GM19023 (cell line): ENCODE data around the gene ARHGEF3.
"Not testable (repeated sequence)": the region's sequence is repeated elsewhere in the genome, so short reads cannot be mapped to it uniquely, and the experiment has no call there.

Source experiments
- ATAC-seq: cut with Tn5 transposase; IDR thresholded peaks from one replicate; pipeline ENCODE4 v1.9.1; 2021; ENCODE audit warnings: mild to moderate bottlenecking, moderate library complexity; ENCODE audit not compliant: unreplicated experiment

The ARHGEF3 gene

DNA sequence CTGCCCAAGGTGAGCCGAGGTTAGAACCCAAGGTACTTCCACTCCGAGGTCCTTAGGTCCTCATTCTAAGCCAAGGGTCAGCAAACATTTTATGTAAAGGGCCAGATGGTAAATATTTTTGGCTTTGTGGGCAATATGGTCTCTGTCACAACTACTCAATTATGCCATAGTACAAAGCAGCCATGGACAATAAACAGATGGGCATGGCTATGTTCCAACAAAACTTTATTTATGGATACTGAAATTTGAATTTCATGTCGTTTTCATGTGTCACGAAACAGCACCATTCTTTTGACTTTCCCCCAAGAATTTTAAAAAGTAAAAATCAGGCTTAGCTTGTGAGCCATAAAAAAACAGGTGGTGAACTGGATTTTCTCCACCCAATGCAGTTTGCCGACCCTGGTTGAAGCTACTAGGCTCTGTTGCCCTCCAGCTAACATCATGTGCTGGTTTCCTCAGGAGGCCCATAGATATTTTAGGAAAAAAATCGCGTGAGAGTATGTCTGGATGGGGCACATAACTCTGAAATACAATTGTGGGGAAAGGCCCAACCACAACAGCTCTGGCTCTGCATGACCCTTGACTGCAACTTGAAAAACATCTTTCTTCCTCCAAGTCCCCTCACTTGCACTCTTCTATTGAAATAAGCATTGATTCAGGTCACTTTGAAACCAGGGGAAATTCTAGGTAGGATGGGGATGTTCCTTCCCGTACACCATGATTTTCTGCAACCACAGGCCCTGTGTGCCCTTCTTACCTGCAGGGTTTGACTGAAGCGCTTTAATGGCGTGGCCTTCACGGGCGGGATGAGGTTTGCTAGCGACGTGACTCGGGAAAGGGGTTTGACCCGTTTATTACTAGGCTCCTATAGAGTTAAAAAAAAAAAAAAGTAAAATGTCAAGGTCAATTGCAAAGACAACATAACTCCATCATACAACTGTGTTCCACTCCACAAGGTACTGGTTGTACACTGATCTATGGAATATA lies 28.5 kb downstream of the ARHGEF3 start:
- ATAC-seq = no peak

DNA sequence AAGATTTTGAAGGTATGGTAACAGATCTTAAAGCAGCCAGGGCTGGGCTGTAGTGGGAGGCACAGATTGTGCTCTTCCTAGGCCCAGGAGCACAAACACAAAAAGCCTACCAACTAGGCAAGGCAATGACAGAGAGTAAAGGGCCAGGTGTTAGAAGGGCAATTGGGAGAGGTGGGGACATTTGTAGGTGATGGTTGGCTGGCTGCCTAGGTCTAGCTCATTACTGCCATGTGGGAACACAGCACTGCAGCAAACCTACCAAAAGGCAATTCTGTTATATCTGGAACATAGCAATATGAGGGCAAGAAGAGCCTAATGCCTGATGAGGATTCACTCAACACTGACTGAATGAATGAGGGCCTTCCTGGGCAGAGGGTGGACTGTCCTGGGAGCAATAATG lies 30.4 kb downstream of the ARHGEF3 start:
- no peak for ATAC-seq

DNA sequence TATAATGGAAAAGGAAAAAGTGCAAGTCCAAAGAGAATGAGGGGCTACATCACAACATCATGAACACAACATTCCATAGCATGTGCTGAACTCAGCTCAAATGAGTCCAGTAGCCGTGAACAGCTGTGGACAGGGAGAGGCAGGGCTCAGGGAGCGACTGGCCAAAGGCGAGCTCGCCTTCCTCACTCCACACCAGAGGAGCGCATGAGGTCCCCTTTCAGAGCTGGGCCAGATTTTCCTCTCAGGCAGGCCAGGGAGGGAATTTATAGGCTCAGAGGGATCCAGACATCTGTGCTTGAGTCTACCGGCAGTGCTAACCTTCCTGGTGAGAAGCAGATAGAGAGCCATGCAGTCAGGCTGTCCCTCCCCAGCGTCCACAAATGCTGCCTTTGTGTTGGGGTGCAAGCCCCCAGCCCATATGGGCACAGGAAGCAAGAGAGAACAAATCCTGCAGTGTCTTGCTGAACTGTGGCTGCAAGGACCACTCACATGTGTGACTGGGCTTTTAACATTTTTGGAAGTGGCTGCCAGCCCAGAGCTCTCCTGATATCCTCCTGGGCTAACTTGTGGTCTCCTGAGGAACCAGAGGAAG lies 32.5 kb downstream of the ARHGEF3 start:
- ATAC-seq = no peak

DNA sequence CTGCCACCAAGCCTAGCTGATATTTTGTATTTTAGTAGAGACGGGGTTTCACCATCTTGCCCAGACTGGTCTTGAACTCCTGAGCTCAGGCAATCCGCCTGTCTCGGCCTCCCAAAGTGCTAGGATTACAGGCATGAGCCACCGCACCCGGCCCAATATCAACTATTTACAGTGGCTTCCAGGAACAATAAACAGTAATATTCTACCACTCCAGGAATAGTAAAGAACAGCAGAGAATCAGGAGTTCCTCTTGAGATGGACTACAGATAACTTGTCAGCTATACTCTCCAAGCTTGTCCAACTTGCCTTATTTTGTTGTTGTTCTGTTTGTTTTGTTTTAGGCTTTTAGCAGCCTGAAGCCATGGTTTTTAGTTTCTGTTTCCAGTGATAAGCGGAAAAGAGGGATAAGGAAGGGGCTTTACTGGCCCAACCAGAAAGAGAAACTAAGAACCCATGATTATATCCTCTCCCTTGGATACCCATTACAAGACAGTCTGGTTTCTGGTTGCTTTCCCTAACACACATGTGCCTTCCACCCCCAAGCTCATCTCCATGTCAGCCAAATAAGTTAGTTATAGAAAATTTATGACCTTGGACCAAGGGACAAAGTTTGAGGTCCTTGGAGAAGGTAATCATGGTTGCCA lies 36.7 kb downstream of the ARHGEF3 start:
- ATAC-seq = no peak

DNA sequence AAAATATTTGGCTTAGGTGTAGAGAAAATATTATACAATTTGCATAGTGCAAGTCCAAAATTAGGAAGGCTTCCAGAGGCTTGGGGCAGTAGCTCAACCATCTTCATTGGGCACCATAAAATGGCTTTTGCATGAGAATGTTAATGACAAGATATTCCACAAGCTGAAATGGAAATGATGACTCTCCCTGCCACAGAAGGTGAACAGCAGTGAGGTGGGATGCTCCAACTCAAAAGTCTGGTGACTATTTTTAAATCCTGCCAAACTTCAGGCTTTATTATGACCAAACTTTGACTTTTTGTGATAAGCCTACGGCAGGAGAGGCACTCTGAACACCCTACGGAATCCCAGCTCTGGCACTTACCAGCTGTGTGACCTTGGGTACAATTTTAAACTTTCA lies 37.6 kb downstream of the ARHGEF3 start:
- no peak for ATAC-seq

DNA sequence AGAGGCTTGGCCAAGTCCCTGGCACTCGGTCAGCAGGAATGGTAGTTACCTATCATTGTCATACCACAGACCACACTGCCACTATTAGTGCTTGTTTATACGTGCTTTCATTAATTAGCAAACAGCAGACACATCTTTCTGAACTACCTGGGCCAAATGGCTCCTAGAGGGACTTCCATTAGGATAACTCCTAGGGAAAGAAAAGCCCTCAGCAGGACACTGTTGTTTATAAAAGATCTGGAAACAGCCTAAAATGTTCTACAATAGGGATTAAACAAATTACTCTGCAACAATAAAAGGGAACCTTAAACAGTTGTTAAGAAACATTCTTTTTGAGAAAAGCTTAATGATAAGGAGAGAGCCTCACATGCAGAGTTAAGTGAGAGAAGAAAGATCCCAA lies 38.5 kb downstream of the ARHGEF3 start:
- ATAC-seq = no peak

DNA sequence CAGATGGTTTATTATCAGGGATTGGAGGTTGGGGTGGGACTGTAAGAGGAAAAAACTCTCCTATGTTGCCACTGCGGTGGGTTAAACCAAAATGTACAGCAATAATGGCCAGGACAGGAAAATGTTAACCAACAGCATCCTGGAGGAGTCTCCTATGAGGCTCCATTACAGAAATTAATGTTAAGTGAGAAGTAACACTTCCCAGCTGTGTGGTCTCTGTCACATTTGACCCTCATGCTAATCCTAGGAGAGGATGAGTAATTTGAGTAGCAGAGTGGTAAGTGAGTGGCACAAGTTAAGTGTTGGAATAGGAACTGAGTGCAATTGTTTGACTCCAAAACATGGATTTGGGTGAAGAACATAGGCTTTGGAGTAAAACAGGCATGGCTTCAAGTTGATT lies 39.0 kb downstream of the ARHGEF3 start:
- ATAC-seq = no peak

DNA sequence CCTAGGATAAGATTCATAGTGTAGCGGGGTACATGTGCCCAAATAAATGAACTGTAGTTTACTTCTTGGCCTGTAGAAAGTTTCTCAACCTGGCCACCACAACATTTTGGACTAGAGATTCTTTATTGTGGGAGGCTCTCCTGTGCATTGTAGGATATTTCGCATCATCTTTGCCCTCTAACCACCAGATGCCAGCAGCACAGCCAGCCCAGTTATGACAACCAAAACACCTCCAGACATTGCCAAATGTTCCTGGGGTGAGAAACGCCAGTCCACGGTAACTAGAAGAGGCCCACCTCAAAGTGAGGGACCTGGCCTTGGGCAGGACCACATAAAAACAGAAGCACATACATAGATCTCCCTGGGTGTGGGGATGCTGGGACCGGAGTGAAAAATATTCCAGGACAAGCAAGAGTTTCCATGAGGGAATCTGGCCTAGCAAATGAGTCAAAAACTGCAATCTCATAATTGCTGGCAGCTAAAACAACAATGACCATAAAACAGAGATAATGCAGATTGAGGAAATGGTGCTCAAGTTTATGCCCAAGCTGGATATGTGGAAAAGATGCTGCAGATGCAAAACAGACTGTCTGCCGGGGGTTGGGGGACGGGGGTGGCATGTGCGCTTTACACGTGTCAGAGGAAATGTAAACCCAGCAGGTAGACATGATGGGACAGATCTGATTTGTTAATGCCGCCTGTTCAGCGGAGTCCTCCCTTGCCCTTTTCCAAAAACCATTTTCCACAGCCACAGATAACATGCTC lies 39.7 kb downstream of the ARHGEF3 start:
- no peak for ATAC-seq

DNA sequence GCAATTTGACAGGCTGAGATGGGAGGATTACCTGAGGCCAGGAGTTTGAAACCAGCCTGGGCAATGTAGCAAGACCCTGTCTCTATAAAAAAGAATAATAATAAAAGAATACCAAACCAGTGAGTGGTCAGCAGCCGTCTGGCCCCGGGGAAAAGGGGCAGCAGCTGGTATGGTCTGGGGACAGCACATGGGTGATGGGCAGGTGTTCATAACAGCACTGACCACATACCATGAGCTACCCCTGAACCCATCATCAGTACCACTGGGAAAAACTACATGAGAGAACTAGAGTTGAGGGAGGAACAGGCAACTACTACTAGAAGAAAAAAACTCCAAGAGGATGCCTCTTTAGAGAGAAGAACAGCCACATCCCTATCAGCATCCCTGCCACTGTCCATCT lies 40.7 kb downstream of the ARHGEF3 start:
- ATAC-seq = no peak

DNA sequence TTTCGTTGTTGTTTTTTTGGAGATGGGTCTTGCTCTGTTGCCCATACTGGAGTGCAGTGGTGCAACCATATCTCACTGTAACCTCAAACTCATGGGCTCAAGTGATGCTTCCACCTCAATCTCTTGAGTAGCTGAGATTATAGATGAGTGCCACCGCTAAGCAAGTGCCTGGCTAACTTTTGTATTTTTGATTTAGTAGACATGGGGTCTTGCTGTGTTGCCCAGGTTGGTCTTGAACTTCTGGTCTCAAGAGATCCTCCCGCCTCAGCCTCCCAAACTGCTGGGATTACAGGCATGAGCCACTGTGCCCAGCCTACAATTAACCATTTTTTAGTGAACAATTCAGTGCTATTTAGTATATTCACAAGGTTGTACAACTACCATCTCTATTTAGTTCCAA lies 42.2 kb downstream of the ARHGEF3 start:
- ATAC-seq = no peak

DNA sequence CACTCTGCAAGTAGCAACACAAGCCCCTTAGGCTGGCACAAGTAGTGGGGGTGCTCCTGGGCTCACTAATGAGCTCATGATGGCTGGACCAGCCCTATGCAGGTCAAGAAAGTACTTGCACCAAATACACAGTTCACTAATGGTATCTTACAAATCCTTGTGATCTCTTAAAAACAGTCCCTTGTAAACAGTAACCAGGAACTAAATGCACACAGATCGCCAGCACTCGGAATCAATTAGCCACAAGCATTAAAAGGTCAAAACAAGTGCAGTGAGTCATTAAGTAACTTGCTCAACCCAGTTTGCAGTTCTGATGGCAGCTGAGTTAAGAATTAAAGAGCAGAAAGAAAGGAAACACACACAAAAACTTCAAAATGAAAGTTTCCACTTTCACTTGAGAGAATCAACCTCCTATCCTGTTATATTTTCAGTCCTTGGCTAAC lies 43.2 kb downstream of the ARHGEF3 start:
- peak; percentile 77 for ATAC-seq

DNA sequence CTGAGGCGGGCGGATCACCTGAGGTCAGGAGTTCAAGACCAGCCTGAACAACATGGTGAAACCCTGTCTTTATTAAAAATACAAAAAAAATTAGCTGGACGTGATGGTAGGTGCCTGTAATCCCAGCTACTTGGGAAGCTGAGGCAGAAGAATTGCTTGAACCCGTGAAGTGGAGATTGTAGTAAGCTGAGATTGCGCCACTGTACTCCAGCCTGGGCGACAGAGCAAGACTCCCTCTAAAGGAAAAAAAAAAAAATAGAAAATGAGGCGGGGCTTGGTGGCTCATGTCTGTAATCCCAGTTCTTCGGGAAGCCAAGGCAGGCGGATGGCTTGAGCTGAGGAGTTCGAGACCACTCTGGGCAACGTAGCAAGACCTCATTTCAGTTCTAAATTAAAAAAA lies 43.7 kb downstream of the ARHGEF3 start:
- ATAC-seq = not testable (repeated sequence)

DNA sequence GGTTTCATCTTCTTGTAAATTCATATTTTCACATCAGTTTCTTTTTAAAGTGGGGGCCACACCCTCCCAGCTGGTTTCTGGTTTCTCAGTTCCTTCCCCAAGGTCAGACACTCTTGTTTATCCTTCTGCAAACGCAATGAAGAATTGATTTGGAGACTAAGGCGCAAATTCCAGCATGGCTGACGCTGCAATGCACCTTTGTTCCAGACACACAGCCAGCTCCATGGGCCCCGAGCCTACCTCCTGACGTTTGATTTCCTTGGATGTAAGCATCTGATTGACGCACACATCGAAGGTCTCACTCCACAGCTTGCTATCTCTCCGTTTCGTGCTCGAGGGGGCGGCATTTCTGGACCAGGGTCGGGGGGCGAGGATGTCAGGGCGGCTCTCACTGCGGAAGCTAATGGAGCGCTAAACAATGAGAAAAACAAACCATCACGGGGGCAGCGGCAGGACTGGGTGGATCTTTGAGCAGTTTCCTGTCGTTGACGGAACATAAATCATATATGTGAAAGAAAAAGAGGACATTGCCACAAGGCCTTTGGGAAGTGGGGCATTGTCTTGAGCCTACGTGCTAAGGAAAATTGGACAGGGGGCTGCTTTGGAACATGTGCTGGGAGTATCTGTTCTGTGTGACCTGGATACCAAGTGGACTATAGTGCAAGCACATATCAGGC lies 46.9 kb downstream of the ARHGEF3 start:
- no peak for ATAC-seq

DNA sequence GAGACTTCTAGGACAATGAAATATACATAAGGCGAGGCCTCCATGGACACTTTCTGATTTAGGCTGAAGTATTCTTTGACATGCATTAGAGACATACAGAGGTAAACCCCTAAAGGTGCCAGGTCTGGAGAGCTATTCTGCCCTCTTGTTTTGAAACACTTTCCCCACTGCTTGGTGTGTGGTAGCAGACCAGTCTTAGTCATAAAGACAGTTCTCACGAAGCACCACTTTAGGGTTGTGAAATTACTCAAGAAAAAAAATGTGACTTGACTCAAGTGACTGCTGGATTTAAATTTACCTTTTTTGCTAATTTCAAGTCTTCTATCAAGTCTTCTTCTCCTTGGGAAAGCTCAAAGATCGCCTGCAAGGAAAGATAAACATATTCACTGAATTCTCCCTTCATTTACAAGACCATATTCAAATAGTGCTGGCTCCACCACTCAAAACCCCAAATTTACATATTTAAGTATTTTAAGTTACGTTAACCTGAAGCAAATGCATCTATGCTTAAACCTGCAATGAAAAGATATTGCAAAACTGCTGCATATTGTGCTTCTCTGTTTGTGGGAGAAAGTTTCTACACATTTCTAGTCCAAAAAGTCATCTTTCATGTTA lies 48.4 kb downstream of the ARHGEF3 start:
- ATAC-seq = peak; percentile 80

DNA sequence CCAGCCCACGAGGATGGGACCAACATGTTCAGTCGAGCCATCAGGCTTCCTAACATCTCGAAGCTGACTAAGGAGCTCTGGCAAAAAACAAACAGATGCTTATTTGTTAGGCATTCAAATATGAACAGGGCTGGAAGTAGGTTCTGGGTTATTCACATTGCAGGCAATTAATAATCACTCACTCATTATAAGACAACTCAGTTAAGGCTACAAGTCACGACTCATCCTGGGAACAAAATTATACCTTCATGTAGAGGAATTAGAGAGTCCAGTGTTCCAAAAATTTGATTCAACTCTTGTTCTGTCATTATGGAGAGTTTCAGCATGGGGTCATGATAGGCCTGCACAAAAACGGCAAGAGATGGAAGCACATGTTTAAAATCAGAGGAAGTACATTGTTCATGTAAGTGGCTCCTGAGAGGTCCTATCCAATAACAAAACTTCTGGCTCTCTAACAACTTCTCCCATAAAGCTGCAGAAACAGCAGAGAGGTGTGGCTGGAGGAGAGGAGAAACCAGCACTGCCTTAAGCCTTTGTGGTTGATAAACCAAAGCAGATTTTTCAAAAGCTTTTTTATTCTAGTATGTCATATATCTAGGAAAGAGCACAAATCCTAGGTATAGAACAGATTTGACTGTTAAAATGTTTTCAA lies 50.6 kb downstream of the ARHGEF3 start:
- no peak for ATAC-seq

DNA sequence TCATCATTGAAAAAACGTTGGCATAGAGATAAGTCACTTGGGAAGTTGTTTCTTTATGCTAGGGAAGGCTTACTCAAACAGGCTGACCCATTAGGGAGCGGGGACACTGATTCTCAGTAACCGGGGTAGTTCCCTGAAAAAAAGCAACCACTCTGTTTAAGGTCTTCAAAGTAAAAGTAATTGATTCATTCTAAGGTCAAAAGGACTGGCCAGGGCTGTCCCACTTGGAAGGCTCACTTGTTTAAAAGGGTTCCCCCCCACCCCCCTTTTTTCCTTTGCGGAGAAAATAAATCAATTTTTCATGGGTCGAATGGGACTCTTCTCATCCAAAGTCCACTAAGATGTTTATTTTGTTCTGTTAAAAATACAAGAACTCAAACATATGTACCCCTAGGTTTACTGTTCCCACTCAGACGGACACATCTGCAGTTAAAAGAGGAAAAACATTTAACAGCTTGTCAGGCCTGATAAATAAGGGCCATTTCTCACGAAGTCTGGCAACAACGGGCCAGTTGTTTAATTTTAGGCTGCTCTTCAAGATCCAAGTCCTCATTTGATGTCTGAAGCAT lies 53.0 kb downstream of the ARHGEF3 start:
- ATAC-seq = no peak

DNA sequence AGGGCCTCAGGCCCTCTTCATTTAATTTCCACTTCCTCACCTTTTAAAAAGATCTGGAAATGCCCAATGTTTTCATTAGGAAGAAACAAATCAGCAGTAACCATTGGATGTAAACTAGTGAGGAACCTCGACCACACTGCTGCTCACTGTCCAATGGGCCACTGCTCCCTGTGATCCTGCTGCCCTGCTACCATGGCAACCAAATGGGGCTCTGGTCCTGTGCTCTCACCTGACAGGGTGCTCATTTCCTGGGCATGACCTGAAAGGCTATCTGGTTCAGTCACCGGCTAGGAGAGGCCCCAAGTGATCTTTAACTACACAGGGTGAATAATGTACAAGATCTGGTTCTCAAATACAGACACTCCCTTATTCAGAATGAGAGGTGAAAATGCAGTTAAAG lies 54.6 kb downstream of the ARHGEF3 start:
- ATAC-seq = no peak

DNA sequence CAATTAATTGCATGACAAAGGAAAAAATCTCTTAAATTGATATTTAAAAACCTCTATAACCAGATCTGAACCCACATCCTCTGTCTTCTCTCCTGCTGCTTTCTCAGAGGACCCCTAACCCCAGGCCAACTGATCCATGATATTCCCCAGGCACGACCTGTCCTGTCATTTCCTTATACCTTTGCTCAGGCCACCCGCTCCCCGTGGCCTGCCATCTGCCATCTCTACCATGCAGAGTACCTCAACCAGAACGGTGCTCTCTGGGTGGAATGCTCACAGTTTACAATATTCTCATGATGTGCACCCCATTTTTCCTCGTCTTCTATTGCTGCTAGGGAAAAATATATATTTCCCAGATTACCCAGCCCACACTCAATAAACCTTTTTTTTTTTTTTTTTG lies 57.7 kb downstream of the ARHGEF3 start:
- ATAC-seq = no peak

DNA sequence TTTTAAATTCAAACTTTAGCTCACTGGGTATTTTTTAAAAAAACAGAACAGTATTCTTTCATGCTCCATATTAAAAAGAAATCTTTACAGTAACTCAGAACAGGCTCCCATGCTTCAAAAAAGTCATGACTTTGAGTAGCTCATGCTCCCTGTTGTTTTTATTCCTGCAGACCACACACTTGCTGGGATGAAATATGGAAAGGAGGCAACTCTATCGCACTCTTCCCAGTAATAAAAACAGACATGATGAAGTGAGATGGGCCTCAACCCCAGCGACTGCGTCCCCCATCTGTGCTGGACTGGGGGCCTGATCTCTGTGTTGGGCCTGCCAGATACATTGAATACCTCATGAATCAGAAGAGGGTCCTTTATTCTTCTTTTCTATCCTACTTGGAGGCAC lies 58.9 kb downstream of the ARHGEF3 start:
- no peak for ATAC-seq
